HepG2 (cell line): Measurements from ENCODE around the gene FAM43A. TPM values are rescaled to one million over a fixed set of nuclear protein-coding genes. Genes with fewer than 3 reads are reported as not detected.

Source experiments
- AKNA ChIP-seq: sonication (generic); formaldehyde crosslinking; IDR thresholded peaks from 2 replicates; pipeline ENCODE4 v1.4.0; 2020; ENCODE audit warnings: missing genetic modification reagents, borderline replicate concordance
- CHCHD3 ChIP-seq: sonication (generic); formaldehyde crosslinking; IDR thresholded peaks from 2 replicates; pipeline ENCODE4 v1.8.0; 2022; ENCODE audit warnings: mild to moderate bottlenecking, missing genetic modification reagents, moderate library complexity
- EED ChIP-seq: sonication (generic); formaldehyde crosslinking; IDR thresholded peaks from 2 replicates; pipeline ENCODE4 v1.5.0; 2020; ENCODE audit warnings: mild to moderate bottlenecking, missing genetic modification reagents
- HNRNPUL1 ChIP-seq: fragments of 200-400 bp; formaldehyde crosslinking; IDR thresholded peaks from 2 replicates; pipeline ENCODE4 v1.6.1; 2017; ENCODE audit warnings: low read depth, mild to moderate bottlenecking, low read length, moderate library complexity
- KLF9 ChIP-seq: IDR thresholded peaks from 2 replicates; pipeline ENCODE4 v1.6.1; 2016; ENCODE audit warnings: low read depth
- LCORL ChIP-seq, 2 experiments: fragments of 450-650 bp in 1 of 2; sonication (generic) in 1 of 2; formaldehyde crosslinking in 1 of 2; IDR thresholded peaks; 2 replicates each; pipeline versions ENCODE4 v1.5.0 to v1.6.1; 2017 to 2020; ENCODE audit warnings: antibody characterized with exemption in 1 of 2, missing genetic modification reagents in 1 of 2
- MAFG ChIP-seq: sonication (generic); formaldehyde crosslinking; IDR thresholded peaks from 2 replicates; pipeline ENCODE4 v1.5.1; 2020; ENCODE audit warnings: mild to moderate bottlenecking, missing genetic modification reagents
- MXD1 ChIP-seq: sonication (generic); formaldehyde crosslinking; IDR thresholded peaks from 2 replicates; pipeline ENCODE4 v1.4.0; 2020; ENCODE audit warnings: mild to moderate bottlenecking, missing genetic modification reagents
- MYC ChIP-seq: sonication (generic); formaldehyde crosslinking; IDR thresholded peaks from 2 replicates; pipeline ENCODE4 v1.9.0; 2021; ENCODE audit warnings: missing genetic modification reagents, borderline replicate concordance
- NR0B2 ChIP-seq: sonication (generic); formaldehyde crosslinking; IDR thresholded peaks from 2 replicates; pipeline ENCODE4 v1.4.0; 2020; ENCODE audit warnings: mild to moderate bottlenecking, missing genetic modification reagents
- NR1H2 ChIP-seq: sonication (generic); formaldehyde crosslinking; IDR thresholded peaks from 2 replicates; pipeline ENCODE4 v1.8.1; 2022; ENCODE audit warnings: low read depth, missing genetic modification reagents, borderline replicate concordance
- SIX4 ChIP-seq: sonication (generic); formaldehyde crosslinking; IDR thresholded peaks from 2 replicates; pipeline ENCODE4 v1.4.0; 2020; ENCODE audit warnings: missing genetic modification reagents
- SRY ChIP-seq: sonication (generic); formaldehyde crosslinking; IDR thresholded peaks from 2 replicates; pipeline ENCODE4 v1.8.0; 2022; ENCODE audit warnings: mild to moderate bottlenecking, missing genetic modification reagents
- YEATS2 ChIP-seq: sonication (generic); formaldehyde crosslinking; IDR thresholded peaks from 2 replicates; pipeline ENCODE4 v1.4.0; 2020; ENCODE audit warnings: missing genetic modification reagents, borderline replicate concordance
- ZBED4 ChIP-seq: sonication (generic); formaldehyde crosslinking; IDR thresholded peaks from 2 replicates; pipeline ENCODE4 v1.4.0; 2020; ENCODE audit warnings: missing genetic modification reagents, borderline replicate concordance
- ZNF263 ChIP-seq: sonication (generic); formaldehyde crosslinking; IDR thresholded peaks from 2 replicates; pipeline ENCODE4 v1.4.0; 2020; ENCODE audit warnings: missing genetic modification reagents
- ZNF556 ChIP-seq: sonication (generic); formaldehyde crosslinking; IDR thresholded peaks from 2 replicates; pipeline ENCODE4 v1.4.0; 2020; ENCODE audit warnings: mild to moderate bottlenecking, missing genetic modification reagents, borderline replicate concordance
- ZNF619 ChIP-seq: sonication (generic); formaldehyde crosslinking; IDR thresholded peaks from 2 replicates; pipeline ENCODE4 v1.4.0; 2020; ENCODE audit warnings: mild to moderate bottlenecking, missing genetic modification reagents
- ZNF678 ChIP-seq: sonication (generic); formaldehyde crosslinking; IDR thresholded peaks from 2 replicates; pipeline ENCODE4 v1.4.0; 2020; ENCODE audit warnings: mild to moderate bottlenecking, missing genetic modification reagents
- ZNF746 ChIP-seq: sonication (generic); formaldehyde crosslinking; IDR thresholded peaks from 2 replicates; pipeline ENCODE4 v1.8.0; 2022; ENCODE audit warnings: mild to moderate bottlenecking, missing genetic modification reagents
- ZNF891 ChIP-seq: sonication (generic); formaldehyde crosslinking; IDR thresholded peaks from 2 replicates; pipeline ENCODE4 v1.5.0; 2020; ENCODE audit warnings: mild to moderate bottlenecking, missing genetic modification reagents
- polyA plus RNA-seq, 8 experiments: library from polyadenylated mRNA; depleted of rRNA in 3 of 8; stranded (reverse) in 7 of 8; unstranded in 1 of 8; fragments of >200 nt; fragmentation: Illumina TruSeq in 4 of 8; extraction: Trizol in 4 of 8; gene quantifications; 2 replicates each; pipeline versions ENCODE4 v1.2.1 to v1.2.3, GENCODE V29; 2011 to 2016; ENCODE audit warnings: low read depth in 4 of 8, missing spikeins in 1 of 8, mixed read lengths in 1 of 8; ENCODE audit not compliant: insufficient read depth in 1 of 8
- total RNA-seq, 5 experiments: library from RNA; depleted of rRNA; stranded (reverse); fragments of >200 nt; fragmentation: Illumina TruSeq; extraction: Trizol; gene quantifications; 2 replicates each; pipeline ENCODE4 v1.2.3, GENCODE V29; 2016; ENCODE audit warnings: low read depth in 1 of 5

Gene FAM43A
- total and polyA plus RNA-seq, 2 of the 13 experiments (the other 11 are each of a cell fraction or from before 2014, with no cell fraction given) = 0.91 to 1.8 TPM

GRCh38 chr3:194682694-194683310 lies 2.9 kb upstream of the FAM43A start (continued):
- TF ChIP-seq MXD1 (CRISPR knock-in tag) (no peak), LCORL (IDR thresholded peaks at IDR 0.05) (no peak), LCORL (CRISPR knock-in tag; IDR thresholded peaks at IDR 0.05) (peak; percentile 73), MAFG (CRISPR knock-in tag) (no peak), EED (CRISPR knock-in tag) (no peak), SIX4 (CRISPR knock-in tag) (peak; percentile 35; the same call in 1 of the 2 replicates), ZBED4 (0 out of 2 replicates have a peak, but pooled peaks have one; percentile 16), KLF9 (CRISPR knock-in tag) (no peak), ZNF678 (0 out of 2 replicates have a peak, but pooled peaks have one; percentile 39), ZNF619 (no peak), CHCHD3 (CRISPR knock-in tag) (no peak), NR0B2 (CRISPR knock-in tag) (no peak), YEATS2 (CRISPR knock-in tag) (peak; percentile 31; the same call in 1 of the 2 replicates), MYC (CRISPR knock-in tag) (peak; percentile 52; the same call in 1 of the 2 replicates), AKNA (CRISPR knock-in tag) (no peak), SRY (no peak), ZNF556 (0 out of 2 replicates have a peak, but pooled peaks have one; percentile 42), HNRNPUL1 (no peak), ZNF746 (no peak), NR1H2 (no peak), ZNF891 (CRISPR knock-in tag) (peak; percentile 65; the same call in 1 of the 2 replicates), ZNF263 (CRISPR knock-in tag) (peak; percentile 56)
